Measurements from ENCODE around the gene ZFP62. TPM values are rescaled to one million over a fixed set of nuclear protein-coding genes. Genes with fewer than 3 reads are reported as not detected.

Gene ZFP62
- total RNA-seq, 2 donors from 2014 or later = 34.3 to 38.7 TPM

DNA sequence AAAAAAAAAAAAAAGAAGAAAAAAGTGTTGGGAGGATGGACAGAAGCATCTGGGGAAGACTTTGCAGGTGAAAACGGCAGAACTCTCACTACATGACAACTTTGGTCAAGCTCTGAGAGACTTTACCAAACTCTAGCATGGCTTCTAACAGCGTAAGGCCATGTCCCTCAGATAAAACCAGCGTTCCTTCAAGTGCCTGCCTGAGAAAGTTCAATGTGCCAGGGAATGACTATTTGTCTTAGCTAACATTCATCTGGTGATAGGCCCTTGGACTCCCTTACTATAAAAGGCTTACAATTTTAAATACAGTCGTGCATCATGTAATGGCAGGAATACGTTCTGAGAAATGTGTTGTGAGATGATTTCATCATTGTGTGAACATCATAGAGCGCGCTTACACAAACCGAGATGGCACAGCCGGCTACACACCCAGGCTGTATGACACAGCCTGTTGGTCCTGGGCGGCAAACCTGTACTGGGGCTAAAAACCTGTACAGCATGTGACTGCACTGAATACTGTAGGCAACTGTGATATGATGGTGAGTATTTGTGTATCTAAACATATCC lies 14.9 kb upstream of the ZFP62 start:
- no peak overlapping the region for H3K27ac ChIP-seq

DNA sequence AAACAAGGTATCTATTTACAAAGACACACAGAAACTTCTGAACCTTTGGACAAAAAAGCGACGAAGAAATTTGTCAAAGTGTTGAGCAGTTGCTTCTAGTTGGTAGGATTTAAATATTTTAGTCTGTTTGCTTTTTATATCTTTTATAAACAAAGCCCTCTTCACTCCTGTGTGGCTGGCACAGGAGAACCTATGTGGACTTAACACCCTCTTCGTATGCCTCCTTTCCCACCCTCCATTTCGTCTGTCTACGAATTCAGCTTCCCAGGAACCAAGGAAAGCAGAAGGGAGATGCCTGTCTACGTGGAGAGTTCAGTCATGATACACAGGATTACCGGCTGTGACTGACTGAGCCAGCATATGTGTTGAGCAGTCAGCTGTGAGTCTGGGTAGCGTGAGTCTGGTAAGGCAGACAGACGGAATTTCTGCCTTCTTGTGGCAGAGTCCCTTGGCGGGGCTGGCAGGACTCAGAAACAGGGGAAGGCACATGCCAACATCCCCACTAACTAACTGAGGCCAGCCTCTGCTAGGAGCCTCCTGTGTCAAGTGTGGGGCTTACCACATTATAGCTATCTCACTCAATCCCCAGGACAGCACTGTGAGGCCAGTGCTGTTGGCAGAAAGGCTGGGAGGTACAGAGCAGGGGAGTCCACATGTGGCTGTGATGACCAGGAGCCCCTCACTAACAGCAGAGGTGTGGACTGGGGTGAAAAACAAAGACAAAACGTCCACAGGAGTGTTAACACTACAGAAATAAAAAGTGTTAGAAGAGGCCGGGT lies 13.9 kb upstream of the ZFP62 start:
- Histone ChIP-seq H3K36me3 (no peaks in the 10 kb centered on the region), H3K27ac (no peak overlapping the region), H3K4me1 (no peaks in the 10 kb centered on the region), H3K9me3 (no peaks in the 10 kb centered on the region), H3K4me3 (no peak overlapping the region), H3K27me3 (no peaks in the 10 kb centered on the region), H3K9ac (ENCODE audit: low read depth in 2 of 2, low read length in 2 of 2) (peak overlapping the region in 1 of 2 donors; percentile 3)
- TF ChIP-seq, protein P1, sequence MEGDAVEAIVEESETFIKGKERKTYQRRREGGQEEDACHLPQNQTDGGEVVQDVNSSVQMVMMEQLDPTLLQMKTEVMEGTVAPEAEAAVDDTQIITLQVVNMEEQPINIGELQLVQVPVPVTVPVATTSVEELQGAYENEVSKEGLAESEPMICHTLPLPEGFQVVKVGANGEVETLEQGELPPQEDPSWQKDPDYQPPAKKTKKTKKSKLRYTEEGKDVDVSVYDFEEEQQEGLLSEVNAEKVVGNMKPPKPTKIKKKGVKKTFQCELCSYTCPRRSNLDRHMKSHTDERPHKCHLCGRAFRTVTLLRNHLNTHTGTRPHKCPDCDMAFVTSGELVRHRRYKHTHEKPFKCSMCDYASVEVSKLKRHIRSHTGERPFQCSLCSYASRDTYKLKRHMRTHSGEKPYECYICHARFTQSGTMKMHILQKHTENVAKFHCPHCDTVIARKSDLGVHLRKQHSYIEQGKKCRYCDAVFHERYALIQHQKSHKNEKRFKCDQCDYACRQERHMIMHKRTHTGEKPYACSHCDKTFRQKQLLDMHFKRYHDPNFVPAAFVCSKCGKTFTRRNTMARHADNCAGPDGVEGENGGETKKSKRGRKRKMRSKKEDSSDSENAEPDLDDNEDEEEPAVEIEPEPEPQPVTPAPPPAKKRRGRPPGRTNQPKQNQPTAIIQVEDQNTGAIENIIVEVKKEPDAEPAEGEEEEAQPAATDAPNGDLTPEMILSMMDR (IDR thresholded peaks at IDR 0.05) = no peak
- no peak for DNase-seq
- intact Hi-C loops (cut with DNase I) = loop anchor here (10.0 kb wide), 1 partner anchor 280 kb away; no protein-coding TSS in a partner anchor

More for the DNA sequence above, 14.9 kb upstream of the ZFP62 start:
- Histone ChIP-seq H3K9ac (ENCODE audit: low read depth in 2 of 2, low read length in 2 of 2) (no peak overlapping the region), H3K9me3 (no peaks in the 10 kb centered on the region), H3K4me3 (no peak overlapping the region), H3K36me3 (no peaks in the 10 kb centered on the region), H3K4me1 (no peaks in the 10 kb centered on the region), H3K27me3 (no peaks in the 10 kb centered on the region)
- TF ChIP-seq, protein P1 (IDR thresholded peaks at IDR 0.05) = no peak
- no peak for DNase-seq
- intact Hi-C loops (cut with DNase I) = loop anchor here (10.0 kb wide), 1 partner anchor 279 kb away; no protein-coding TSS in a partner anchor

DNA sequence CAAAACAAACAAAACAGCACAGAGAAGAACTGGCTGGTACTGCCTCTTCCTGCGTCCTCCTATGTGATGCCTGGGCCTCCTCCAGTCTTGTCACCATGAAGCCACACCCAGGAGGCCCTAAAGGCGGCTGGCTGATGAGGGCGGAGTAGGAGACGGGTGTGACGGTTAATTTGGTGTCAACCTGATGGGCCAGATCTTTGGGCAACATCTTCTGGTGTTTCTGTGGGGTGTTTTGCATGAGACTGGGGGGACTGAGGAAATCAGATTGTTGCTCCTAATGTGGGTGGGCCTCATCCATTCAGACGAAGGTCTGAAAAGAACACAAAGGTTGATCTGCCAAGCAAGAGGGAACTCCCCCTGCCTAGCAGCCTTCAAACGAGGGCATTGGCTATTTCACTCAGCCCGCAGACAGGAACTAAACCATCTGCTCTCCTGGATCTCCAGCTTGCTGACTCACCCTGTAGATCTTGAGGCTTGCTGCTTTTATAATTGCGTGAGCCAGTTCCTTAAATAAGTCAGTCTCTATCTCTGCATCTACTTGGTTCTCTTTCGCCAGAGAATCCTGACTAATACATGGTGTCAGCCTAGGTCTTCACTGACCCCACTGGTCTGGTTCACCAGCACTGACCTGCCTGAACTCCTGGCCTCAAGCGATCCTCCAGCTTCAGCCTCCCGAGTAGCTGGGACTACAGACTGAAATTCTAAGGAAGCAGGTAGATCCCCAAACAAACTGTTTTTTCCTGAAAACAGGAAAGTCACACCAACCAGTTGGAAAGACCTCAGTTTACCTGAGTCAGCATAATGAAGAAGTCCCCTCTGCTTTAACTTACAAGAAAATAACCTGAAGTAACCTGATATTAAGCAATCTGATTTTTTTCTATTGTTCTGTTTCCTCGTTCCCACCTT lies 12.8 kb upstream of the ZFP62 start:
- intact Hi-C loops (cut with DNase I) = loop anchor here (10.0 kb wide), 1 partner anchor 281 kb away; no protein-coding TSS in a partner anchor
- H3K4me1 ChIP-seq = no peaks in the 10 kb centered on the region
- no peak overlapping the region for H3K27ac ChIP-seq
- no peaks in the 10 kb centered on the region for H3K36me3 ChIP-seq
- H3K4me3 ChIP-seq = no peak overlapping the region
- no peaks in the 10 kb centered on the region for H3K27me3 ChIP-seq
- TF ChIP-seq, protein P1 (IDR thresholded peaks at IDR 0.05) = no peak
- DNase-seq = peak; percentile 74
- H3K9ac ChIP-seq (ENCODE audit: low read depth in 2 of 2, low read length in 2 of 2) = no peak overlapping the region
- H3K9me3 ChIP-seq = no peaks in the 10 kb centered on the region

DNA sequence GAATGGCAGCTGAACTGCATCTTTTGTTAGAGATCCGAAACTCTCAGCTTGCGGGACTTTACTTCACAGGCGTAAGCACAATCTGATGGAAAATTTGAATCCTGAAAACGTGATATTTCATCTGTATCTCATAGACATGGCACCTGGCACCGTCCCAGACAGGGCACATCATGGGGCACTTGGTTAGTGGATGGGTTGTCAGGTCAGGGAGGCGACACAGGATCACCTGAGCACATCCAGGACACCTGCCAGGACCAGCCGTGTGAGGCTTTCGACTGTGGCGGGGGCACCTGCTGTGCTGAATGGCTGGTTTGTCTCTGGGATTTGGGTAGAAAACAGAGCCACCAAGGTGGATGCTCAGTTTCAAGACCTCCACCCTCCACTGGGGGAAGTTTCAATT lies 11.3 kb upstream of the ZFP62 start:
- Histone ChIP-seq H3K27me3 (no peaks in the 10 kb centered on the region), H3K9ac (ENCODE audit: low read depth in 2 of 2, low read length in 2 of 2) (no peak overlapping the region), H3K36me3 (no peaks in the 10 kb centered on the region), H3K9me3 (no peaks in the 10 kb centered on the region), H3K27ac (no peak overlapping the region), H3K4me1 (no peaks in the 10 kb centered on the region), H3K4me3 (no peak overlapping the region)
- TF ChIP-seq, protein P1 (IDR thresholded peaks at IDR 0.05) = no peak
- no peak for DNase-seq
- intact Hi-C loops (cut with DNase I) = loop anchor here (10.0 kb wide), 1 partner anchor 282 kb away; no protein-coding TSS in a partner anchor
